HCT116 (cell line): Measurements from ENCODE around the gene CFAP45. TPM values are rescaled to one million over a fixed set of nuclear protein-coding genes. Genes with fewer than 3 reads are reported as not detected.

ENCODE experiments used
- ATAC-seq: fragments of 200-7000 bp; cut with Tn5 transposase; 2 replicates; pipeline ENCODE4 v1.9.1; 2020; ENCODE audit warnings: mild to moderate bottlenecking, moderate library complexity
- BruUV-seq: library from RNA; stranded (reverse); fragments of 400-500 nt; replicated peaks from 2 replicates; lab custom pipeline; 2021; lab: Mats Ljungman, UMichigan
- CTCF ChIA-PET: fragments of 300-600 bp; sonication (Branson Sonifier 250); formaldehyde crosslinking; loops from one replicate; lab custom pipeline; 2021; ENCODE audit warnings: antibody characterized with exemption; lab: Charles Lee
- POLR2A ChIA-PET: fragments of 300-600, 350-600 bp; sonication (Branson Sonifier 250); formaldehyde crosslinking; loops from one replicate; lab custom pipeline; 2021; ENCODE audit warnings: antibody characterized with exemption; lab: Charles Lee
- RAD21 ChIA-PET, 2 experiments: fragments of 300-600 bp; sonication (Branson Sonifier 250); formaldehyde crosslinking; loops; one replicate each; lab custom pipeline; 2023; ENCODE audit warnings: low total read pairs in 2 of 2; ENCODE audit not compliant: uncharacterized antibody in 2 of 2, unreplicated experiment in 2 of 2, low non-redundant PET in 1 of 2; lab: Charles Lee
- DNase-seq: peaks from one replicate; pipeline ENCODE4 v3.0.0-alpha.2; 2010; ENCODE audit warnings: low read depth, low spot score
- H2AFZ ChIP-seq: fragments of 200-600 bp; shearing (Covaris generic), sonication (generic); 2 replicates; pipeline ENCODE4 v1.6.1; 2017; ENCODE audit warnings: low read depth, mixed run types, mixed read lengths, antibody characterized with exemption, low read length; ENCODE audit not compliant: poor library complexity, severe bottlenecking
- H3K27ac ChIP-seq: 2 replicates; pipeline ENCODE4 v1.5.1; 2012; ENCODE audit warnings: low read depth, low read length
- H3K27me3 ChIP-seq: fragments of 200-600 bp; sonication (generic); 2 replicates; pipeline ENCODE4 v1.6.1; 2016; ENCODE audit warnings: mixed run types, low read length, mixed read lengths; ENCODE audit not compliant: insufficient read depth
- H3K36me3 ChIP-seq, 2 experiments: fragments of 200-500 bp in 1 of 2; fragments of 200-600 bp in 1 of 2; sonication (Bioruptor generic) in 1 of 2; sonication (generic) in 1 of 2; 2 replicates each; pipeline versions ENCODE4 v1.5.1 to v1.6.1; 2014 to 2016; ENCODE audit warnings: low read length in 2 of 2, inconsistent platforms in 1 of 2, mixed read lengths in 1 of 2, mixed run types in 1 of 2; ENCODE audit not compliant: insufficient read depth in 2 of 2, control insufficient read depth in 1 of 2
- H3K4me1 ChIP-seq, 2 experiments: fragments of 200-600 bp in 1 of 2; sonication (generic) in 1 of 2; 2 replicates each; pipeline versions ENCODE4 v1.5.1 to v1.6.1; 2012 to 2017; ENCODE audit warnings: low read length in 2 of 2, inconsistent platforms in 1 of 2, mild to moderate bottlenecking in 1 of 2, mixed read lengths in 1 of 2, mixed run types in 1 of 2, moderate library complexity in 1 of 2; ENCODE audit not compliant: insufficient read depth in 2 of 2, control insufficient read depth in 1 of 2
- H3K4me2 ChIP-seq: fragments of 200-600 bp; sonication (generic); 2 replicates; pipeline ENCODE4 v1.6.1; 2017; ENCODE audit warnings: mixed run types, low read length, mixed read lengths
- H3K4me3 ChIP-seq, 2 experiments: fragments of 200-600 bp in 1 of 2; sonication (generic) in 1 of 2; replicated peaks in 1 of 2; 2 replicates each; pipeline ENCODE4 v1.5.1; 2011 to 2016; ENCODE audit warnings: low read length in 2 of 2, control low read depth in 1 of 2, low read depth in 1 of 2, mild to moderate bottlenecking in 1 of 2, mixed read lengths in 1 of 2, mixed run types in 1 of 2
- H3K79me2 ChIP-seq: fragments of 200-600 bp; sonication (generic); 2 replicates; pipeline ENCODE4 v1.6.1; 2017; ENCODE audit warnings: mild to moderate bottlenecking, mixed run types, low read length, moderate library complexity, mixed read lengths; ENCODE audit not compliant: insufficient read depth
- H3K9ac ChIP-seq: fragments of 200-600 bp; sonication (generic); 2 replicates; pipeline ENCODE4 v1.6.1; 2016; ENCODE audit warnings: low read length, mixed read lengths
- H3K9me2 ChIP-seq: fragments of 200-600 bp; sonication (generic), shearing (Covaris generic); 2 replicates; pipeline ENCODE4 v1.6.1; 2017; ENCODE audit warnings: mixed run types, mild to moderate bottlenecking, moderate library complexity; ENCODE audit not compliant: insufficient read depth
- H3K9me3 ChIP-seq, 2 experiments: fragments of 200-500 bp in 1 of 2; fragments of 200-600 bp in 1 of 2; sonication (Bioruptor generic) in 1 of 2; sonication (generic) in 1 of 2; 2 replicates each; pipeline ENCODE4 v1.6.1; 2014 to 2017; ENCODE audit warnings: low read length in 2 of 2, mixed read lengths in 2 of 2, inconsistent platforms in 1 of 2, low read depth in 1 of 2, mild to moderate bottlenecking in 1 of 2, mixed run types in 1 of 2, moderate library complexity in 1 of 2; ENCODE audit not compliant: control insufficient read depth in 1 of 2, insufficient read depth in 1 of 2
- H4K20me1 ChIP-seq: fragments of 200-600 bp; sonication (generic), shearing (Covaris generic); 2 replicates; pipeline ENCODE4 v1.6.1; 2017; ENCODE audit warnings: mixed run types, mild to moderate bottlenecking, moderate library complexity; ENCODE audit not compliant: insufficient read depth
- CBX3 ChIP-seq: IDR thresholded peaks from 2 replicates; pipeline ENCODE4 v1.6.1; 2012; ENCODE audit warnings: low read depth
- CEBPB ChIP-seq: IDR thresholded peaks from 2 replicates; pipeline ENCODE4 v1.6.1; 2012; ENCODE audit warnings: low read depth
- ELF1 ChIP-seq: IDR thresholded peaks from 2 replicates; pipeline ENCODE4 v1.6.1; 2012; ENCODE audit warnings: low read depth, borderline replicate concordance
- EZH2 ChIP-seq: fragments of 200-600 bp; sonication (generic); IDR thresholded peaks from 2 replicates; pipeline ENCODE4 v1.6.1; 2017; ENCODE audit warnings: antibody characterized with exemption, mixed run types
- EZH2phosphoT487 ChIP-seq: fragments of 200-600 bp; IDR thresholded peaks from 2 replicates; pipeline ENCODE4 v1.6.1; 2018; ENCODE audit warnings: antibody characterized with exemption, borderline replicate concordance
- FOSL1 ChIP-seq: IDR thresholded peaks from 2 replicates; pipeline ENCODE4 v1.6.1; 2012; ENCODE audit warnings: low read depth
- POLR2A ChIP-seq: IDR thresholded peaks from 2 replicates; pipeline ENCODE4 v1.7.0; 2011; ENCODE audit warnings: borderline replicate concordance; ENCODE audit not compliant: insufficient read depth, insufficient read length; ENCODE audit errors: extremely low read depth
- POLR2AphosphoS5 ChIP-seq: IDR thresholded peaks from 2 replicates; pipeline ENCODE4 v1.6.1; 2011; ENCODE audit warnings: mild to moderate bottlenecking, low read depth, low read length, moderate library complexity
- RAD21 ChIP-seq: IDR thresholded peaks from 2 replicates; pipeline ENCODE4 v1.6.1; 2012; ENCODE audit warnings: low read depth, mild to moderate bottlenecking
- SIN3A ChIP-seq: IDR thresholded peaks from 2 replicates; pipeline ENCODE4 v1.6.1; 2012; ENCODE audit warnings: low read depth
- TCF7L2 ChIP-seq: IDR thresholded peaks from 2 replicates; pipeline ENCODE4 v1.7.0; 2011; ENCODE audit warnings: borderline replicate concordance, inconsistent platforms; ENCODE audit not compliant: insufficient read depth, insufficient read length; ENCODE audit errors: extremely low read depth
- YY1 ChIP-seq: IDR thresholded peaks from 2 replicates; pipeline ENCODE4 v1.6.1; 2011; ENCODE audit warnings: low read length, low read depth, moderate library complexity, mild to moderate bottlenecking; ENCODE audit not compliant: insufficient replicate concordance; ENCODE audit errors: extremely low read depth
- ZFX ChIP-seq: fragments of 450-650 bp; IDR thresholded peaks from 2 replicates; pipeline ENCODE4 v1.6.1; 2017
- ZNF274 ChIP-seq: fragments of 200-500 bp; sonication (Bioruptor generic); IDR thresholded peaks from 2 replicates; pipeline ENCODE4 v1.6.1; 2014; ENCODE audit warnings: mild to moderate bottlenecking, low read depth, low read length, inconsistent platforms
- intact Hi-C: fragments of 100-400 bp; cut with micrococcal nuclease; formaldehyde crosslinking; loops from 2 replicates; pipeline ENCODE4 v1.10.0; 2022
- total RNA-seq: library from RNA; stranded (reverse); gene quantifications from one replicate; pipeline ENCODE4 v1.2.1, GENCODE V29; 2021; ENCODE audit not compliant: unreplicated experiment
- TF ChIP-seq, protein P1 (sequence below): IDR thresholded peaks from 2 replicates; pipeline ENCODE4 v1.6.1; 2012
- TF ChIP-seq, protein P2 (sequence below), 3 experiments: fragments of 200-600 bp in 1 of 3; sonication (generic) in 1 of 3; IDR thresholded peaks in 2 of 3; conservative IDR thresholded peaks in 1 of 3; 2 replicates each; pipeline ENCODE4 v1.5.1; 2012 to 2017; ENCODE audit warnings: low read depth in 2 of 3, low read length in 2 of 3, antibody characterized with exemption in 1 of 3, borderline replicate concordance in 1 of 3, control low read depth in 1 of 3, mild to moderate bottlenecking in 1 of 3, mixed read lengths in 1 of 3, mixed run types in 1 of 3, moderate library complexity in 1 of 3; ENCODE audit not compliant: insufficient read depth in 1 of 3
- TF ChIP-seq, protein P3 (sequence below): IDR thresholded peaks from 2 replicates; pipeline ENCODE4 v1.6.1; 2011; ENCODE audit warnings: mild to moderate bottlenecking, low read length, moderate library complexity; ENCODE audit not compliant: insufficient replicate concordance; ENCODE audit errors: extremely low read depth
- TF ChIP-seq, protein P4 (sequence below): IDR thresholded peaks from 2 replicates; pipeline ENCODE4 v1.6.1; 2012; ENCODE audit warnings: low read depth

The CFAP45 gene
- total RNA-seq, 1 experiment from 2014 or later: 0.59 TPM

DNA sequence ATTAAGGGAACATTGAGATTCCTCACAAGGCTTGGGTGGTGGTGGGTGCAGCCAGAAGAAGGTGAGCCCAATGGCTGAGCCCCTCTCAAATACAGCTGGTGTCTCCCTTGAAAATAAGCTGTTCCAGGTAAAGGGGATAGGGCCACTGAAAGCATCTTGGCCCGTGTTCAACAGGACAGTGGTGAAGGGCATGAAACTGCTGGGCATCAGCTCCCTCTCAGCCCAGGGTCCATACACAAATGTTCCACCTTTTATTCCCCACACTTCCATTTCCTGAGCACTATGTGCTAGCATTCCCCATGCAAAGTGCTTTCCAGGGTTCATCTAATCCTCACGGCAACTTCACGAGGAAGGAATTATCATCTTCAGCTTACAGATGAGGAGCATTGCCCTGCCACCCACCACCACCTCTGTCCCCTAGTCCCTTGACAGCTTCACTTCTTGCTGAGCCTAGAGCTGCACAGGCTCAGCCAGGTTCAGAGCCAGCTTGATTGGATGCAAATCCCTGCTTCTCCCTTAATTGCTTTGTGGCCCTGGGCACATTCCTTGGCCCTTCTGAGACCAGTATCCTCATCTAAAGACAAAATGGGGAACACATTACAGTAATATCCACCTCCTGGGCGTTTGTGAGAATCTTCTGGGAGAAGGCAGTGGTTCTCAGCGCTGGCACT, 15.7 kb upstream of the CFAP45 start:
- Histone ChIP-seq H3K36me3 (peaks cover 7 to 14% of the 10 kb centered on the region in 2 experiments; a peak in 2 of 4 replicates), H2AFZ (no peak overlapping the region), H3K4me1 (peaks cover 22 to 50% of the 10 kb centered on the region in 2 experiments), H3K9me3 (no peaks in the 10 kb centered on the region), H4K20me1 (no peaks in the 10 kb centered on the region), H3K27ac (no peak overlapping the region), H3K79me2 (peaks cover under 1% of the 10 kb centered on the region; the same call in 1 of the 2 replicates), H3K4me2 (no peak overlapping the region), H3K4me3 (no peak overlapping the region), H3K9me2 (no peaks in the 10 kb centered on the region), H3K27me3 (no peaks in the 10 kb centered on the region), H3K9ac (no peak overlapping the region)
- RAD21 ChIA-PET: no interaction called here
- CTCF ChIA-PET: interaction anchor here (0.9 to 3.3 kb wide), 2 partner anchors 91 to 116 kb away, joined by 3 to 13 read pairs; no protein-coding TSS in a partner anchor
- TF ChIP-seq, protein P1, sequence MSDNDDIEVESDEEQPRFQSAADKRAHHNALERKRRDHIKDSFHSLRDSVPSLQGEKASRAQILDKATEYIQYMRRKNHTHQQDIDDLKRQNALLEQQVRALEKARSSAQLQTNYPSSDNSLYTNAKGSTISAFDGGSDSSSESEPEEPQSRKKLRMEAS: no peak
- TF ChIP-seq RAD21: no peak
- TF ChIP-seq, protein P2, sequence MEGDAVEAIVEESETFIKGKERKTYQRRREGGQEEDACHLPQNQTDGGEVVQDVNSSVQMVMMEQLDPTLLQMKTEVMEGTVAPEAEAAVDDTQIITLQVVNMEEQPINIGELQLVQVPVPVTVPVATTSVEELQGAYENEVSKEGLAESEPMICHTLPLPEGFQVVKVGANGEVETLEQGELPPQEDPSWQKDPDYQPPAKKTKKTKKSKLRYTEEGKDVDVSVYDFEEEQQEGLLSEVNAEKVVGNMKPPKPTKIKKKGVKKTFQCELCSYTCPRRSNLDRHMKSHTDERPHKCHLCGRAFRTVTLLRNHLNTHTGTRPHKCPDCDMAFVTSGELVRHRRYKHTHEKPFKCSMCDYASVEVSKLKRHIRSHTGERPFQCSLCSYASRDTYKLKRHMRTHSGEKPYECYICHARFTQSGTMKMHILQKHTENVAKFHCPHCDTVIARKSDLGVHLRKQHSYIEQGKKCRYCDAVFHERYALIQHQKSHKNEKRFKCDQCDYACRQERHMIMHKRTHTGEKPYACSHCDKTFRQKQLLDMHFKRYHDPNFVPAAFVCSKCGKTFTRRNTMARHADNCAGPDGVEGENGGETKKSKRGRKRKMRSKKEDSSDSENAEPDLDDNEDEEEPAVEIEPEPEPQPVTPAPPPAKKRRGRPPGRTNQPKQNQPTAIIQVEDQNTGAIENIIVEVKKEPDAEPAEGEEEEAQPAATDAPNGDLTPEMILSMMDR (IDR thresholded peaks at IDR 0.05 in 2 of 3, conservative IDR thresholded peaks at IDR 0.05 in 1 of 3; ENCODE audit: borderline replicate concordance in 1 of 3, insufficient read depth in 1 of 3, low read depth in 2 of 3, low read length in 2 of 3): no peak
- TF ChIP-seq EZH2phosphoT487: no peak
- no peak for TF ChIP-seq POLR2AphosphoS5
- no peak for TF ChIP-seq FOSL1
- no peak for TF ChIP-seq YY1
- TF ChIP-seq, protein P3, sequence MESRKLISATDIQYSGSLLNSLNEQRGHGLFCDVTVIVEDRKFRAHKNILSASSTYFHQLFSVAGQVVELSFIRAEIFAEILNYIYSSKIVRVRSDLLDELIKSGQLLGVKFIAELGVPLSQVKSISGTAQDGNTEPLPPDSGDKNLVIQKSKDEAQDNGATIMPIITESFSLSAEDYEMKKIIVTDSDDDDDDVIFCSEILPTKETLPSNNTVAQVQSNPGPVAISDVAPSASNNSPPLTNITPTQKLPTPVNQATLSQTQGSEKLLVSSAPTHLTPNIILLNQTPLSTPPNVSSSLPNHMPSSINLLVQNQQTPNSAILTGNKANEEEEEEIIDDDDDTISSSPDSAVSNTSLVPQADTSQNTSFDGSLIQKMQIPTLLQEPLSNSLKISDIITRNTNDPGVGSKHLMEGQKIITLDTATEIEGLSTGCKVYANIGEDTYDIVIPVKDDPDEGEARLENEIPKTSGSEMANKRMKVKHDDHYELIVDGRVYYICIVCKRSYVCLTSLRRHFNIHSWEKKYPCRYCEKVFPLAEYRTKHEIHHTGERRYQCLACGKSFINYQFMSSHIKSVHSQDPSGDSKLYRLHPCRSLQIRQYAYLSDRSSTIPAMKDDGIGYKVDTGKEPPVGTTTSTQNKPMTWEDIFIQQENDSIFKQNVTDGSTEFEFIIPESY: no peak
- TF ChIP-seq ELF1: no peak
- no peak for TF ChIP-seq POLR2A
- TF ChIP-seq CEBPB: no peak
- no peak for TF ChIP-seq ZFX
- TF ChIP-seq TCF7L2: no peak
- TF ChIP-seq, protein P4, sequence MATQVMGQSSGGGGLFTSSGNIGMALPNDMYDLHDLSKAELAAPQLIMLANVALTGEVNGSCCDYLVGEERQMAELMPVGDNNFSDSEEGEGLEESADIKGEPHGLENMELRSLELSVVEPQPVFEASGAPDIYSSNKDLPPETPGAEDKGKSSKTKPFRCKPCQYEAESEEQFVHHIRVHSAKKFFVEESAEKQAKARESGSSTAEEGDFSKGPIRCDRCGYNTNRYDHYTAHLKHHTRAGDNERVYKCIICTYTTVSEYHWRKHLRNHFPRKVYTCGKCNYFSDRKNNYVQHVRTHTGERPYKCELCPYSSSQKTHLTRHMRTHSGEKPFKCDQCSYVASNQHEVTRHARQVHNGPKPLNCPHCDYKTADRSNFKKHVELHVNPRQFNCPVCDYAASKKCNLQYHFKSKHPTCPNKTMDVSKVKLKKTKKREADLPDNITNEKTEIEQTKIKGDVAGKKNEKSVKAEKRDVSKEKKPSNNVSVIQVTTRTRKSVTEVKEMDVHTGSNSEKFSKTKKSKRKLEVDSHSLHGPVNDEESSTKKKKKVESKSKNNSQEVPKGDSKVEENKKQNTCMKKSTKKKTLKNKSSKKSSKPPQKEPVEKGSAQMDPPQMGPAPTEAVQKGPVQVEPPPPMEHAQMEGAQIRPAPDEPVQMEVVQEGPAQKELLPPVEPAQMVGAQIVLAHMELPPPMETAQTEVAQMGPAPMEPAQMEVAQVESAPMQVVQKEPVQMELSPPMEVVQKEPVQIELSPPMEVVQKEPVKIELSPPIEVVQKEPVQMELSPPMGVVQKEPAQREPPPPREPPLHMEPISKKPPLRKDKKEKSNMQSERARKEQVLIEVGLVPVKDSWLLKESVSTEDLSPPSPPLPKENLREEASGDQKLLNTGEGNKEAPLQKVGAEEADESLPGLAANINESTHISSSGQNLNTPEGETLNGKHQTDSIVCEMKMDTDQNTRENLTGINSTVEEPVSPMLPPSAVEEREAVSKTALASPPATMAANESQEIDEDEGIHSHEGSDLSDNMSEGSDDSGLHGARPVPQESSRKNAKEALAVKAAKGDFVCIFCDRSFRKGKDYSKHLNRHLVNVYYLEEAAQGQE: no peak
- TF ChIP-seq EZH2: no peak
- no peak for TF ChIP-seq ZNF274
- no peak for TF ChIP-seq CBX3
- no peak for TF ChIP-seq SIN3A
- ATAC-seq (no peak), DNase-seq (no peak)
- BruUV-seq: no TSS peak
- intact Hi-C loops: no loop called here
- POLR2A ChIA-PET: interaction anchor here (1.8 to 2.2 kb wide), 2 partner anchors 9 to 15 kb away, joined by 7 to 8 read pairs; partner anchors contain the start of genes CFAP45 and TAGLN2
